ENCODE results near the gene UPF1. TPM values are rescaled to one million over a fixed set of nuclear protein-coding genes. Genes with fewer than 3 reads are reported as not detected.

The UPF1 gene
- total RNA-seq, 1 donor from 2014 or later: 57.8 TPM

DNA sequence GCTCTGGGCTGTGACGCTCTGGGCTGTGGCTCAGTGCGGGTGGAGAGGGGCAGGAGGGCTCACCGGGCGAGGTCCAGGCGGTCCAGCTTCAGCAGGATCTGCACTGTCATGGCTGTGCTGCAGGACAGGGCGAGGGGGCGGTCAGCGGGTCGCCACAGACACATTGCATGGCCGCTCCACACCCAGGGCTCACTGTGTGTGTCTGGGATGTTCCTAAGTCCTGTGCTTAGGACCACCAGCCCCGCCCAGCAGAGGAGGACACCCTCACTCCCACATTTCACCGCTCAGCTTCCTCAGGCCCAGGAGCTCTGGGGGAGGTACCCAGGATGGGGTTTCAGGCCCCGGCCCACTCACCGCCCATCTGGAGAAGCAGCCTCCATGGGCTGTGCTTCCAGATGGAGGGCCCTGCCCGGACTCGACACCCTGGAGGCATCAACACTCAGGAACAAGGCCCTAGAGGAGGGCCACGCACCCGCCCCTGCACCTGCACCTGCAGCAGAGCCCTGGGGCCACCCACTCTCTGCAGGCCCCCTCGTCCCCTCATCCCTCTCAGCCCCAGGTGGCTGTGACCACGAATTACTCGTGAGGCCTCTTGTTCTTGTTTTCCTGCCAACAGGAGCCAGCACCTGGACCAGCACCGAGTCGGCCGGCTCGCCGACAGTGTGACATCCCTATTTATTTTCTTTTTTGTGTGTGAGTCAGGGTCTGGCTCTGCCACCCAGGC lies 73.9 kb downstream of the UPF1 start:
- no peak overlapping the region for H2AFZ ChIP-seq (ENCODE audit: low read depth, low read length)
- peaks cover 7% of the 10 kb centered on the region for H3K36me3 ChIP-seq (ENCODE audit: insufficient read depth, low read length)
- peaks cover 67% of the 10 kb centered on the region for H4K20me1 ChIP-seq (ENCODE audit: insufficient read depth, low read length)
- no peak overlapping the region for H3K4me3 ChIP-seq (ENCODE audit: insufficient read depth, low read depth, low read length)
- no peak for TF ChIP-seq EZH2 (IDR thresholded peaks at IDR 0.05; ENCODE audit: insufficient read depth, low read length)
- no peak for TF ChIP-seq CTCF (IDR thresholded peaks at IDR 0.05; ENCODE audit: insufficient read depth, low read depth, low read length)
- Mint-ChIP-seq H3K27ac (ENCODE audit: unreplicated experiment) (no peak overlapping the region), H3K9me3 (ENCODE audit: unreplicated experiment) (no peaks in the 10 kb centered on the region), H3K4me1 (ENCODE audit: low read depth, unreplicated experiment) (no peaks in the 10 kb centered on the region), H3K36me3 (ENCODE audit: low read depth, unreplicated experiment) (peaks cover 5% of the 10 kb centered on the region), H3K27me3 (ENCODE audit: low read depth, unreplicated experiment) (no peaks in the 10 kb centered on the region), H3K4me3 (ENCODE audit: unreplicated experiment) (no peak overlapping the region)
- no peak for DNase-seq (ENCODE audit: low read depth)
- peaks cover 4% of the 10 kb centered on the region for H3K79me2 ChIP-seq (ENCODE audit: insufficient read depth, low read length)
- no peaks in the 10 kb centered on the region for H3K9me3 ChIP-seq (ENCODE audit: insufficient read depth, low read depth, low read length)
- no peak overlapping the region for H3K27ac ChIP-seq (ENCODE audit: low read depth, low read length)
- no peak overlapping the region for H3K4me2 ChIP-seq (ENCODE audit: low read length)
- no peaks in the 10 kb centered on the region for H3K4me1 ChIP-seq (ENCODE audit: insufficient read depth, low read length)
- H3K27me3 ChIP-seq (ENCODE audit: insufficient read depth, low read length): no peaks in the 10 kb centered on the region
- no peak overlapping the region for H3K9ac ChIP-seq (ENCODE audit: low read length)
- no peak for FAIRE-seq

- H4K20me1 ChIP-seq (ENCODE audit: insufficient read depth, low read length): peaks cover 69% of the 10 kb centered on the region
- H3K79me2 ChIP-seq (ENCODE audit: insufficient read depth, low read length): peaks cover 10% of the 10 kb centered on the region
- Mint-ChIP-seq H3K36me3 (ENCODE audit: low read depth, unreplicated experiment) (no peaks in the 10 kb centered on the region), H3K4me1 (ENCODE audit: low read depth, unreplicated experiment) (no peaks in the 10 kb centered on the region), H3K27ac (ENCODE audit: unreplicated experiment) (no peak overlapping the region), H3K27me3 (ENCODE audit: low read depth, unreplicated experiment) (no peaks in the 10 kb centered on the region), H3K9me3 (ENCODE audit: unreplicated experiment) (no peaks in the 10 kb centered on the region), H3K4me3 (ENCODE audit: unreplicated experiment) (no peak overlapping the region)
- no peak overlapping the region for H3K9ac ChIP-seq (ENCODE audit: low read length)
- TF ChIP-seq EZH2 (IDR thresholded peaks at IDR 0.05; ENCODE audit: insufficient read depth, low read length) (no peak), CTCF (IDR thresholded peaks at IDR 0.05; ENCODE audit: insufficient read depth, low read depth, low read length) (no peak)
- H3K4me3 ChIP-seq (ENCODE audit: insufficient read depth, low read depth, low read length): no peak overlapping the region
- H3K27me3 ChIP-seq (ENCODE audit: insufficient read depth, low read length): no peaks in the 10 kb centered on the region
- DNase-seq (ENCODE audit: low read depth) (no peak), FAIRE-seq (no peak)
- no peak overlapping the region for H3K4me2 ChIP-seq (ENCODE audit: low read length)
- H3K4me1 ChIP-seq (ENCODE audit: insufficient read depth, low read length): no peaks in the 10 kb centered on the region
- peaks cover 9% of the 10 kb centered on the region for H3K36me3 ChIP-seq (ENCODE audit: insufficient read depth, low read length)
- H3K9me3 ChIP-seq (ENCODE audit: insufficient read depth, low read depth, low read length): no peaks in the 10 kb centered on the region
- no peak overlapping the region for H2AFZ ChIP-seq (ENCODE audit: low read depth, low read length)
- no peak overlapping the region for H3K27ac ChIP-seq (ENCODE audit: low read depth, low read length)
Observed at GRCh38 chr19:18906605-18907519, 75.1 kb downstream of the UPF1 start.

Measured in astrocyte (in vitro differentiated cells and primary cell).